Posterior cingulate gyrus (tissue), 11 donors: ENCODE results near the gene HNRNPL.
A peak's percentile ranks its signal among the peaks of the same experiment; 100 is the strongest.

Source experiments
- DNase-seq, 10 donors: peaks; one replicate each; pipeline versions ENCODE4 v3.0.0 to v3.0.0-alpha.2; 2020 to 2021; ENCODE audit warnings: mixed read lengths in 3 of 10
- intact Hi-C: fragments of 100-400 bp; cut with DNase I; formaldehyde crosslinking; loops from one replicate; pipeline ENCODE4 v1.15.1; 2023

Gene HNRNPL

GRCh38 chr19:38848299-38849146, 1.3 kb downstream of the HNRNPL start:
- DNase-seq, result peak in 2 of 10 donors; percentile 20 to 37
- intact Hi-C loops, result loop anchor here (1.0 kb wide), 1 partner anchor 82 kb away; the partner anchor contains the start of genes MRPS12 and SARS2

GRCh38 chr19:38846097-38846496, 3.7 kb downstream of the HNRNPL start:
- peak in 1 of 10 donors; percentile 15 for DNase-seq
- intact Hi-C loops, result no loop called here

DNA sequence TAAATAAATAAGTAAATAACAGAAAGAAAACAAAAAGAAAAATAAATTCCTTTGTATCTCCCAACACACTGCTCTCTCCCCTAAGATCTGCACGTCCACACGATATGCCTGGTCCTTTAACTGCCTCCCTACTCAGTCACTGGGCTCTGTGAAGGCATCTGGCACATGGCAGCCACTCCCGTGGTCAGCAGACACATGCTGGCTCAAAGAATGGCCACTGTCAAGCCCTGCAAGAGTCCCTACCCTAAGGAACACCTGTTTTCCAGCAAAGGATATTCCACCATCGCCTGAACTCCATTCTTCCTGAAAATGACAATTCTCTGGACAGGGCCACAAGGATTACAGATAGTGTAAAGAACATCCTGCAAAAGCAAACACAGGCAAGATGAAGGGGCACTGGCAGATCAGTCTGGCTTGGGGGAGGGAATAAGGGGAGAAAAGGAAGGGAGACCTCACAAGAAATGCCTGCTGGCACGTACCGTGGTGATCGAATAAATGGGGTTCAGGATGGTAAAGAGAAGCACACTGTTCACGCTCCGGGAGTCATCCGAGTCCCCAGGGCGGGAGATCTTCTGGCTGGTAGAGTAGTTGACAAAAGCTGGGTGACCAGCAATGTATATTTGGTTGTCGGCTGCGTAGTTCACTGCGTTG, 4.3 kb downstream of the HNRNPL start:
- intact Hi-C loops, result no loop called here

DNA sequence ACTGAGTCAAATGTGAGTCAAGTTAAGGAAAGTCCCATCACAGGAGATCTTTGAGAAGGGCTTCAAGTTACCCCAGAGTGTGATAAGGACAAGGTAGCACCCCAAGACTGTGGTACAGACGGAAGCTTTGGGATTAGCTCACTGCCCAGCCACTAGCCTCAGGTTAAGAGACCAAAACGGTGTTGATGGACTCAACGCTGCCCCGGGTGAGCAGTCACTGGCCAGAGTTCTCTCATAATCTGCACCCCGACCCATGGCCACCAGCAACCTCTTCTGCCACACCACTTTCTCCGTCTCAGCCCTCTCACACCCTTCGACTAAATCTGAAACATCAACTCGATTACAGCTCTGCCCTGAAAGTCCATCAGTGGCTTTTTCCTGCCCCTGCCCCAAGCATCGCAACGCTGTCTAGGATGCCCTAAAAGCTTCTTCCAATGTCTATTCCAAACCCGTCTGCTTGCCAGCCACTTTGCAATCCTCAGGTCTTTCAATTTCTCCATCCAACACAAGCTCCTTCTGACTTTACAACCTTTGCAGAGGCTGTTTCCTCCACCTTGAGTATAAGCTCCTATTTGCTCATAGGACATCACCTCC, 5.6 kb downstream of the HNRNPL start:
- intact Hi-C loops, result no loop called here
- peak in 2 of 10 donors; percentile 2 to 27 for DNase-seq

More for the DNA sequence above, 4.3 kb downstream of the HNRNPL start:
- peak in 1 of 10 donors; percentile 39 for DNase-seq

DNA sequence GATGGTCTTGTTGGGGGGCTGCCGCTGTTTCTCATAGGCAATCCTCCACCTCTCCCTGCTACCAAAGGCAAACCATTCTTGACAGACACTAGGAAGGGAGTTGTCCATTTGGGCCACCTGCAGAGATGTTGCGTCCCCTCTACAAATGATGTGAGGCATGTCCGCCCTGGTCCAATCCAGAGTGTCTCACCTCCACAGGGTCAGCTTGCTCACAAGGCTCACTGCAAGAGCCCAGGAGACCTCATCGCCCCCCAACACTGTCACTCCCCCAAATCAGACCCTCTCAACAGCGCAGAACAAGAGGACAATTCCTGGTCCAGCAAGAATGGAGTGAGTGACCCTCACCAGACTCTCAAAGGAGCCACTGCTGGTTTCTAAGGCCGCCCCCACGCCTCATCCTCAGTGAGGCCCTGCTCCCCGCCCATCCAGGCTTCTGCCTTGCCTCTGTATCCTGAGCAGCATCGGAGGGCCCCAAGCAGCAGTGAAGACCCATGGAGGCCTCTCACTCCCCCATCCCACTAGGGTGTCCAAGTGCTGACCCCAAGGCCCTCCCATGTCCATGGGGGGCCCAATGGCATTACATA, 6.5 kb downstream of the HNRNPL start:
- intact Hi-C loops, result no loop called here
- DNase-seq, result peak in 2 of 10 donors; percentile 22 to 70

DNA sequence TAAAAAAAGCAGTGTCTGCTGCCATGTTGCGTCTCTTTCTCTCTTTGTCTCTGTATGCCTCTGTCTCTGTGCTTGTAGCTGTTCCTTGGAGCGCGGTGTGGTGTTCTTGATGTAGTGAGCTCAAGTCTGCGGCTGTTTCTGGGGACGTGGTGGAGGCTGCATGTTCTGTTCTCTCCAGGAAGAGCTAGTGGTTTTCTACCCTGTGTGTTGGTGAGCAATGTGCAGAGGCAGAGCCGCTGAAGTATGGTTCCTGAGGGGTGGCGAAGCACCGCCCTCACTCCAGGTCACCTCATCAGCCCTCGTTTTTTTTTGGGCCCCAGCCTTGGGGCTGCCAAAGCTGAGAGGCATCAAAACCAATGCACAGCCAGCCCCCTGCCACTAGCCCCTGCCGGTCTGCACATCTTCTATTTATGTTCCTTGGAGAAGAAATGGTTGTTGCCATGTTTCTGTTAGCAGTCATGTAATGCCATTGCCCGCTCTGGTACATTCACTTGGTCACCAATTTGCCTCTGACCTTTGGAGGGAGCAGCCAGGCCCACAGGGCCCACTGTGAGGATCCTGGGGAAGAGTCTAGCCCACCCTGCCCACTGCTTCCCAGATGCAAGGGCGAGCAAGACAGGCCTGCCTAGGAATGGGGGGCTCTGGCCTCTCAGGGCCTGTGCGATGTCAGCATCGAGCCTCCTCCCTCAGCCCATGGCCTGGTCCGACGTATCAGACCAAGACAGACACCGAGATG, 7.2 kb downstream of the HNRNPL start:
- DNase-seq, result peak in 2 of 10 donors; percentile 60 to 72

DNA sequence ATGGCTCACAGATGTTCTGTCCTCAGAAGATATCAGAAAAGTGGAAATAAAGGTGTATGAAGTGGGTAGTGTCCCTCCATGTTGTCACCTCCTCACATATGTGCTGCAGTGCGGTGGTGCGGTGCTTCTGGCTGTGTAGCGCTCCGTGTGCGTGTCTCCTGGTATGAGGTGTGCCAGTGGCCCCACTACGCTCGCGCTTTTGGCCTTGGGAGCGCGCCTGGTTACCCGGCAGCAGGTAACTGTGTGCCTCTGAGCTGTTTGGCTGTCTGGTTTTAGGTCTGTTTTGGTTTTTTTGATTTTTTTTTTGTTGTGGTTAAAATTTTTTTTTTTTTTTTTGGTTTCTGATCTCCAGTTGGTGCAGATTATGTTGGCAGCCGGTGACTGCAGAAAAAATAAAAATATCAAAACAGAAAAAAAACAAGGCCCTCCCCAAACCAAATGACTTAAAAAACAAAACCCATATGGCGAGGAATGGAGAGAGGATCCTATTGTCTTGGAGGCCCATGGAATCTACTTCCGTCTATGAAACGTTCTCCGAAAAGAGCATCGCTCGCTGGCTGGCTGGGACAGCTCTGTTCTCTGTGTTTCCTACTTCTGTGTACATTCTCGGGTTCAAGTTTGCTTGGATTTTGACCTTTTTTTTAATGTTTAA, 7.9 kb downstream of the HNRNPL start:
- DNase-seq, result peak in 2 of 10 donors; percentile 21 to 68
- intact Hi-C loops, result no loop called here

More for the DNA sequence above, 7.2 kb downstream of the HNRNPL start:
- intact Hi-C loops, result no loop called here

GRCh38 chr19:38841180-38841766, 8.5 kb downstream of the HNRNPL start:
- intact Hi-C loops, result no loop called here
- DNase-seq, result peak in 2 of 10 donors; percentile 11 to 23

DNA sequence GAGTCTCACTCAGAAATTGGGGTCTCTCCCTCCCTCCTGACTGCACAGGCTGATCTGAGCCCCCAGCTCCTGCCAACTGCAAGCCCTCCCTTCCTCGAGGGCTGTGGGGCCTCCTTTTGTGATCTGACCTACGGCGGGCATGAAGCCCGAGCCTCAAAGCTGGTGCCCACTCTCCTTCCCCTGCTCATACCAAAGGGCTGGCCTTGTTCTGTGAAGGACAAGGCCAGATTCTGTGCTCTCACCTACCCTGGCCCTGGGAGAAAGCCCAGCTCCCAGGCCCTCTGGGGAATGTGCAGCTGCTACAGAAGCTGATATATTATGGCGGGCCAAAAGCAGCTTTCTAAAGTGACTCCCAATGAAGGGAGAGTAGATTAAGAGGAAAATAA, 9.2 kb downstream of the HNRNPL start:
- intact Hi-C loops, result no loop called here

GRCh38 chr19:38839816-38840582, 9.8 kb downstream of the HNRNPL start:
- intact Hi-C loops, result no loop called here
- peak in 2 of 10 donors; percentile 52 to 75 for DNase-seq

More for the DNA sequence above, 9.2 kb downstream of the HNRNPL start:
- DNase-seq, result peak in 1 of 10 donors; percentile 38

- intact Hi-C loops, result no loop called here
- peak in 2 of 10 donors; percentile 37 to 44 for DNase-seq
Measured at GRCh38 chr19:38838986-38839761, 10.6 kb downstream of the HNRNPL start.

DNA sequence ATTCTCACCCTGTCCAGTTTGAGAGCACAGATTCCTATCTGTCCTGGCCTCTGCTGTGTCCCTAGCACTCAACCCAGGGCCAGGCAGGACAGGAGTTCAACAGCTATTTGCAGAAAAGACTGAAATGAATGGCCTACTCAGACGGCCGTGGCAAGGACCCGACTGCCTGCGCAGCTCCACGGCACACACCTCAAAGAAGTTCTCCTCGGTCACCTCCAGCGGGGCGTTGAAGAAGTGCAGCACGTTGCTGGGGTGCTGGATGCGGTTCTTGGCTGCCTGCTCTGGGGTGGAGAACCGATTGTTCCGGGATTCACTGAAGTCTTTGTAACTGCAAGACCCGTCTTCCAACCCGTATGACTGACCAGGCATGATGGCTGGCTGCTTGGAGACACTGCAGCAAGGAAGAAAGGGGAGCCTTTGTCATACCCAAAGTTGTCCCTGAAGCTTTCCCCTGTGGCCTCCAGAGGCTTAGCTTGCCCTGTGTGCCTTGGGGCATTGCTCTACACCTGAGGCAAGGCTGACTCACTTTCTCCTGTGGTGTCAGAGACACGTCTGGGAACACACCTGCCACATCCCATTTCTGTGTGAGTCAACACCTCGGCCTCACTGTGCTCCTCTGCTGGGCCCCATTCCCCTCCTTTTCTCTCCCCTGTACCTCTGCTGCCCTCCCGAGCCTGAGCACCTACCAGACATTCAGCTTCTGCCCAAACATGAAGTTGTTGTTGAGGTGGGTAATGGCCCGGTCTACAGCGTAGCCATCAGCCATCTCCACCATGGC, 11.4 kb downstream of the HNRNPL start:
- DNase-seq, result peak in 2 of 10 donors; percentile 37 to 57
- intact Hi-C loops, result no loop called here

GRCh38 chr19:38837656-38838121, 12.1 kb downstream of the HNRNPL start:
- peak in 1 of 10 donors; percentile 20 for DNase-seq
- intact Hi-C loops, result no loop called here

DNA sequence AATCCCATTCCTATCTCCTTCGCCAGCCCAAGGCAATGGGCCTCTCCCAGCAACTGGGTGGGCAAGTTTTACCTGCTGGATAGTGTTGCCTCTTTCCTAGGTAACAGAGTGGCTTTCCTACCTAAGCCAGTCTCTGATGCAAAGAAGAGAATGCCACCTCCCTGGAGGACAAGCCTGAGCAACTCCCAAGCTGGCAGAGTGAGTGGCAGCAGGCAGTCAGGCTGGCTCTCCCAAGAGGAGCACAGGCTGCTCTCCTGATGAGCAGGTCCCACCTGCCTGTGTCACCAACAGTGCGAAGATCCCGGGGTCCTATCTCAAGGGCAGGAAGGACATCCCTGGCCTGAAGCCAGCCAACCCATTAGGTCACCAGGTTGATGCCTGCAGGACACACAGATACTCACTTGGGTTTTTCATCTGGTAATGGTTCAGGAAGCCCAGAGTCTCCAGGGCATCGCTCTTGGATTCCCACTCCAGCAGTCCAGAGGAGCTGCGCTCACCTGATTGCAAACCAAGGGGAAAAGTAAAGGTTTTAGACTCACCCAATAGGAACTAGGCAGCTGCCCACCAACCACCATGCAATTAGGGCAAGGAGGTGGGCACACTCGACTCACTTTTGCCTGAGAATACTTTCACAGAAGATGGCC, 12.7 kb downstream of the HNRNPL start:
- intact Hi-C loops, result no loop called here

GRCh38 chr19:38836159-38836982, 13.4 kb downstream of the HNRNPL start:
- intact Hi-C loops, result no loop called here

More for the DNA sequence above, 12.7 kb downstream of the HNRNPL start:
- peak in 2 of 10 donors; percentile 52 for DNase-seq

More at GRCh38 chr19:38836159-38836982, 13.4 kb downstream of the HNRNPL start:
- DNase-seq, result peak in 1 of 10 donors; percentile 21
